ENCODE data around the gene B3GAT1.
A peak's percentile ranks its signal among the peaks of the same experiment; 100 is the strongest.

Gene B3GAT1

DNA sequence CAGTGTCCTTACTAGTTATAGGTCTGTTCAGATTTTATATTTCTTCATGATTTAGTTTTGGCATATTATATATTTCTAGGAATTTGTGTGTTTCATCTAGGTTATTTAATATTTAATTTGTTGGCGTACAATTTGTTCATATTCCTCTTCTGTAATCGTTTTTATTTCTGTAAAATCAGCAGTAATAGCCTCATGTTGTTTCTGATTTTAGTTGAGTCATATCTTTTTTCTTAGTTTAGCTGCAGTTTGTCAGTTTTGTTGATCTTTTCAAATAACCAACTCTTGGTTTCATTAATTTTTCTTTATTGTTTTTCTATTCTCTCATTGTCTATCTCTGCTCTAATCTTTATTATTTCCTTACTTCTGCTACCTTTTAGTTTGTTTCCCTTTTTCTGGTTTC lies 59.9 kb downstream of the B3GAT1 start:
- H3K4me2 ChIP-seq (ENCODE audit: low read length), result no peak overlapping the region
- H3K27me3 ChIP-seq (ENCODE audit: insufficient read depth, low read length, poor library complexity), result no peaks in the 10 kb centered on the region
- no peak overlapping the region for H2AK5ac ChIP-seq (ENCODE audit: low read length)
- H3K56ac ChIP-seq (ENCODE audit: low read length), result no peak overlapping the region
- no peak overlapping the region for H4K8ac ChIP-seq (ENCODE audit: low read depth, low read length)
- H3K18ac ChIP-seq (ENCODE audit: low read length), result no peak overlapping the region
- H3K27ac ChIP-seq (ENCODE audit: low read depth, low read length), result no peak overlapping the region
- peaks cover 2% of the 10 kb centered on the region for H3K4me1 ChIP-seq (ENCODE audit: control insufficient read depth, low read depth, low read length)
- H3K36me3 ChIP-seq (ENCODE audit: control insufficient read depth, insufficient read depth, low read length), result no peaks in the 10 kb centered on the region
- no peak overlapping the region for H2BK5ac ChIP-seq (ENCODE audit: low read length)
- DNase-seq, result no peak
- no peak overlapping the region for H3K9ac ChIP-seq (ENCODE audit: low read length)
- no peak overlapping the region for H3K23ac ChIP-seq (ENCODE audit: low read length)
- no peak overlapping the region for H3K4ac ChIP-seq (ENCODE audit: low read depth, low read length)
- H2BK15ac ChIP-seq (replicated peaks; ENCODE audit: low read depth), result no peak overlapping the region
- WGBS (ENCODE audit: extremely low coverage, insufficient coverage, low lambda C conversion rate), result no CpG with 5 or more reads among the region's 2 CpGs
- H2BK120ac ChIP-seq (ENCODE audit: low read depth, low read length), result no peak overlapping the region
- H3K4me3 ChIP-seq (ENCODE audit: low read length), result no peak overlapping the region
- H3K79me1 ChIP-seq (ENCODE audit: low read length), result no peaks in the 10 kb centered on the region
- no peaks in the 10 kb centered on the region for H3K79me2 ChIP-seq (ENCODE audit: control insufficient read depth, insufficient read depth, low read length)
- no peak overlapping the region for H4K5ac ChIP-seq (ENCODE audit: low read length)

DNA sequence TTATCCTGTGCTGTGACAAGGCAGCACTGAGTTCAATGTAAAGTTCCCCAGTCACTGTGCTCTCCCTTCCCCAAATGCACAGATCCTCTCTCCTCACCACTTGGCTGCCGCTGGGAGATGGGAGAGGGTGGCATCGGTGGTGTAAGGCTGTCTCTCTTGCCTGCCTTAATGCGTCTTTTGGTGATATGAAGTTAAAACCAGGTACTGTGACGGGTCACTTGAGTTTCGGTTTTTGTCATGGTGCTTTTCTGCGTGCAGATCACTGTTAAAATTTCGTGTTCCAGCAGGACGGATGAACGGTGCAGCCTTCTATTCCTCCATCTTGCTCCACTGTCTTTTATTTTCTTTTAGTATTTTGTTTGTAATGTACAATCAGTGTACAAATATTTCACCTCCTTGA lies 61.7 kb downstream of the B3GAT1 start:
- Histone ChIP-seq H3K36me3 (ENCODE audit: control insufficient read depth, insufficient read depth, low read length) (no peaks in the 10 kb centered on the region), H3K18ac (ENCODE audit: low read length) (no peak overlapping the region), H2AK5ac (ENCODE audit: low read length) (no peak overlapping the region), H3K27me3 (ENCODE audit: insufficient read depth, low read length, poor library complexity) (no peaks in the 10 kb centered on the region), H3K56ac (ENCODE audit: low read length) (no peak overlapping the region), H2BK5ac (ENCODE audit: low read length) (no peak overlapping the region), H2BK120ac (ENCODE audit: low read depth, low read length) (no peak overlapping the region), H3K23ac (ENCODE audit: low read length) (no peak overlapping the region), H4K8ac (ENCODE audit: low read depth, low read length) (no peak overlapping the region), H3K4ac (ENCODE audit: low read depth, low read length) (no peak overlapping the region), H4K5ac (ENCODE audit: low read length) (no peak overlapping the region), H3K4me3 (ENCODE audit: low read length) (no peak overlapping the region), H3K79me1 (ENCODE audit: low read length) (no peaks in the 10 kb centered on the region), H2BK15ac (replicated peaks; ENCODE audit: low read depth) (no peak overlapping the region), H3K79me2 (ENCODE audit: control insufficient read depth, insufficient read depth, low read length) (no peaks in the 10 kb centered on the region), H3K4me2 (ENCODE audit: low read length) (no peak overlapping the region), H3K4me1 (ENCODE audit: control insufficient read depth, low read depth, low read length) (peaks cover 2% of the 10 kb centered on the region), H3K9ac (ENCODE audit: low read length) (no peak overlapping the region), H3K27ac (ENCODE audit: low read depth, low read length) (no peak overlapping the region)
- WGBS (ENCODE audit: extremely low coverage, insufficient coverage, low lambda C conversion rate), result no CpG with 5 or more reads among the region's 9 CpGs
- no peak for DNase-seq

DNA sequence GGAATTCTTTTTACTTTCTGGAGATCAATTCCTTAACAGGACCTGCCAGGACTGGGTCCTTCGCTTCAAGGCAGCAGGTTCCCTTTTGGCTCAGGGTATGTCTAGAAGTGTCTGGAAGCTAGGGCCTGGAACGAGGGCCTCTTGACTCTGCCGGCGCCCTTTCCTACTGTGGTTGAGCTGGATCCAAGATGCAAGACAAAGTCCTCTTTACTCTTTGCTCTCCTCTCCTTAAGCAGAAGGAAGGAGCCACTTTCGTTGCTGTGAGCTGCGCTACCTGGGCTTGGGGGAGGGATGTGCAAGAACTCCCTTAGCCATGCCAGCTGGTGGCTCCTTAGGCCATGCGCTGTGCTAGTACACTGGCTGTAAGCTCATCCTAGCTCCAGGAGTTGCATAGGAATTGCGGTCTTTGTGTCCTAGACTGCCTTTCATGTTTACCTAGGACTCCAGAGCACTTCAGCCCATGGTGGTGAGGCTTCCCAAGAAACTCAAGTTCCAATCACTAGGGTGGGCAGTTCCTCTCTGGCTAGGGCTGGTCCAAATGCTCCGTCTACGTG lies 62.2 kb downstream of the B3GAT1 start:
- no peak overlapping the region for H2BK15ac ChIP-seq (replicated peaks; ENCODE audit: low read depth)

DNA sequence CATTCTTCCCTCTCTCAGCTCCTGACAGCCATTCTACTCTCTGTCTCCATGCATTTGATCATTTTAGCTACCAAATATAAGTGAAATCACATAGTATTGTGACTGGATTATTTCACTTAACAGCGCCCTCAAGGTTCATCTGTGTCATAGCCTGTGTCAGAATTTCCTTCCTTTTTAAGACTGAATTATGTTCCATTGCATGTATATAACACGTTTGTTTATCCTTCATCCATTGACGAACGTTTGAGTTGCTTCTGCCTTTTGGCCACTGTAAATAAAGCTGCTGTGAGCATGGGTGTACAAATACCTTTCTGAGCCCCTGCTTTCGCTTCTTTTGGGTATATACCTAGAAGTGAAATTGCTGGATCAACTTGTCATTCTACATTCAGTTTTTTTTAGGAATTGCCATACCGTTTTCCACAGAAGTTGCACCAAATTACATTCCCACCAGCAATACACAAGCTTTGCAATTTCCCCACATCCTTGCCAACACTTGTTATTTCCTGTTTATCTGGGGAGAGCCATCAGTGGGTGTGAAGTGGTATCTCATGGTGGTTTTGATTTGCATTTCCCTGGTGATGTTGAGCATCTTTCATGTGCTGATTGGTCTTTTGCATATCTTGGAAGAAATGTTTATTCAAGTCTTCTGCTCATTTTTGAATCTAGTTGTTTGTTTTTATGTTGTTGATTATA lies 62.8 kb downstream of the B3GAT1 start:
- Histone ChIP-seq H3K27me3 (ENCODE audit: insufficient read depth, low read length, poor library complexity) (no peaks in the 10 kb centered on the region), H3K18ac (ENCODE audit: low read length) (peak overlapping the region; percentile 44), H4K5ac (ENCODE audit: low read length) (no peak overlapping the region), H3K4me2 (ENCODE audit: low read length) (no peak overlapping the region), H3K4me1 (ENCODE audit: control insufficient read depth, low read depth, low read length) (peaks cover 2% of the 10 kb centered on the region), H3K36me3 (ENCODE audit: control insufficient read depth, insufficient read depth, low read length) (no peaks in the 10 kb centered on the region), H3K79me1 (ENCODE audit: low read length) (no peaks in the 10 kb centered on the region), H3K4me3 (ENCODE audit: low read length) (no peak overlapping the region), H4K8ac (ENCODE audit: low read depth, low read length) (no peak overlapping the region), H3K23ac (ENCODE audit: low read length) (no peak overlapping the region), H2BK15ac (replicated peaks; ENCODE audit: low read depth) (no peak overlapping the region), H3K56ac (ENCODE audit: low read length) (no peak overlapping the region), H2BK5ac (ENCODE audit: low read length) (no peak overlapping the region), H3K27ac (ENCODE audit: low read depth, low read length) (no peak overlapping the region), H2BK120ac (ENCODE audit: low read depth, low read length) (no peak overlapping the region), H3K79me2 (ENCODE audit: control insufficient read depth, insufficient read depth, low read length) (no peaks in the 10 kb centered on the region), H3K4ac (ENCODE audit: low read depth, low read length) (no peak overlapping the region), H2AK5ac (ENCODE audit: low read length) (no peak overlapping the region), H3K9ac (ENCODE audit: low read length) (no peak overlapping the region)
- peak; percentile 75 for DNase-seq
- no CpG with 5 or more reads among the region's 6 CpGs for WGBS (ENCODE audit: extremely low coverage, insufficient coverage, low lambda C conversion rate)

More for the DNA sequence above, 62.2 kb downstream of the B3GAT1 start:
- Histone ChIP-seq H3K4me2 (ENCODE audit: low read length) (no peak overlapping the region), H3K27ac (ENCODE audit: low read depth, low read length) (no peak overlapping the region), H4K5ac (ENCODE audit: low read length) (no peak overlapping the region), H3K36me3 (ENCODE audit: control insufficient read depth, insufficient read depth, low read length) (no peaks in the 10 kb centered on the region), H2BK5ac (ENCODE audit: low read length) (no peak overlapping the region), H3K4me3 (ENCODE audit: low read length) (no peak overlapping the region), H2AK5ac (ENCODE audit: low read length) (peak overlapping the region; percentile 61), H3K4me1 (ENCODE audit: control insufficient read depth, low read depth, low read length) (peaks cover 2% of the 10 kb centered on the region), H3K27me3 (ENCODE audit: insufficient read depth, low read length, poor library complexity) (no peaks in the 10 kb centered on the region), H3K79me2 (ENCODE audit: control insufficient read depth, insufficient read depth, low read length) (no peaks in the 10 kb centered on the region), H3K9ac (ENCODE audit: low read length) (no peak overlapping the region), H3K56ac (ENCODE audit: low read length) (peak overlapping the region; percentile 8), H2BK120ac (ENCODE audit: low read depth, low read length) (no peak overlapping the region), H3K4ac (ENCODE audit: low read depth, low read length) (no peak overlapping the region), H3K79me1 (ENCODE audit: low read length) (no peaks in the 10 kb centered on the region), H4K8ac (ENCODE audit: low read depth, low read length) (no peak overlapping the region), H3K23ac (ENCODE audit: low read length) (no peak overlapping the region), H3K18ac (ENCODE audit: low read length) (no peak overlapping the region)
- no CpG with 5 or more reads among the region's 10 CpGs for WGBS (ENCODE audit: extremely low coverage, insufficient coverage, low lambda C conversion rate)
- no peak for DNase-seq

DNA sequence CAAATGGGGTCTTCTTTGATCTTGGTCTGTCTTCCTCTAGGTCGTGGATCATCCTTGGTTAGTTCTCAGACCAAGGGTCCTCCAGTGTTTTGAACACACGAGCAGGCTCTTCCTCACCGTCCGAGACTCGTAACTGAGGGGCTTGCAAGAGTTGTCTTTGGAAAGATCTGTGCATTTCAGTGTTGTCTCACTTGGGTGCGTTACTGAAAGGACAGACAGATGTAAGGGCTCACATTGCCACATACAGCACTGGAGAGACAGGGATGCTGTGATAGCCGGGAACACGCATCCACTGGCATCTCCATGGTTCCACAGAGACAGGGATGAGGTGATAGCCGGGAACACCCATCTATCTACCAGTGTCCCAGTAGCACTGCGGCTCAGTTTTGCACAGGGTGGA lies 64.6 kb downstream of the B3GAT1 start:
- Histone ChIP-seq H3K18ac (ENCODE audit: low read length) (no peak overlapping the region), H3K56ac (ENCODE audit: low read length) (no peak overlapping the region), H4K5ac (ENCODE audit: low read length) (no peak overlapping the region), H2AK5ac (ENCODE audit: low read length) (no peak overlapping the region), H3K27ac (ENCODE audit: low read depth, low read length) (no peak overlapping the region), H3K4me3 (ENCODE audit: low read length) (no peak overlapping the region), H3K79me2 (ENCODE audit: control insufficient read depth, insufficient read depth, low read length) (no peaks in the 10 kb centered on the region), H3K9ac (ENCODE audit: low read length) (no peak overlapping the region), H3K4me2 (ENCODE audit: low read length) (no peak overlapping the region), H2BK15ac (replicated peaks; ENCODE audit: low read depth) (no peak overlapping the region), H3K23ac (ENCODE audit: low read length) (no peak overlapping the region), H3K4ac (ENCODE audit: low read depth, low read length) (no peak overlapping the region), H3K4me1 (ENCODE audit: control insufficient read depth, low read depth, low read length) (peaks cover 2% of the 10 kb centered on the region), H3K27me3 (ENCODE audit: insufficient read depth, low read length, poor library complexity) (no peaks in the 10 kb centered on the region), H3K79me1 (ENCODE audit: low read length) (no peaks in the 10 kb centered on the region), H2BK120ac (ENCODE audit: low read depth, low read length) (no peak overlapping the region), H2BK5ac (ENCODE audit: low read length) (no peak overlapping the region), H4K8ac (ENCODE audit: low read depth, low read length) (no peak overlapping the region), H3K36me3 (ENCODE audit: control insufficient read depth, insufficient read depth, low read length) (no peaks in the 10 kb centered on the region)
- no CpG with 5 or more reads among the region's 10 CpGs for WGBS (ENCODE audit: extremely low coverage, insufficient coverage, low lambda C conversion rate)
- DNase-seq, result no peak

DNA sequence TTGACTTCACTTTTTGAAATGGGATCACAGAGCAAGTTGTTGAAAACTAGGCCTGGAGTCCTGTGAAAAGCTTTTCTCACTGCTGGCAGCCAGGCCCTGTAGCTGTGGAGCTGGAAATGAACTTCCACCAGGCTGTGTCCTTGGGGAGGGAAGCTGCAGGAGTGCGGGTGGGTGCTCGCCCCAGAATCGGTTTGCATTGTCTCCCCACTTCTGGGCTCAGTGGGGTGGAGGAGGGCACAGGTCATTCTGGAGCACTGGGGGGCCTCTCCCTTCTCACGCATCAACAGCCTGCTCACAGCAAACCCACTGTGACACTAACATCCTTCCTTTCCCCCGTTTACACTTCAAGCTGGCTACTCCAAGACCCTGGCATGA lies 65.1 kb downstream of the B3GAT1 start:
- Histone ChIP-seq H3K56ac (ENCODE audit: low read length) (no peak overlapping the region), H3K27ac (ENCODE audit: low read depth, low read length) (no peak overlapping the region), H2BK5ac (ENCODE audit: low read length) (no peak overlapping the region), H3K4ac (ENCODE audit: low read depth, low read length) (no peak overlapping the region), H2BK120ac (ENCODE audit: low read depth, low read length) (no peak overlapping the region), H3K4me2 (ENCODE audit: low read length) (no peak overlapping the region), H4K5ac (ENCODE audit: low read length) (no peak overlapping the region), H2AK5ac (ENCODE audit: low read length) (no peak overlapping the region), H3K4me1 (ENCODE audit: control insufficient read depth, low read depth, low read length) (peaks cover 2% of the 10 kb centered on the region), H4K8ac (ENCODE audit: low read depth, low read length) (no peak overlapping the region), H3K4me3 (ENCODE audit: low read length) (no peak overlapping the region), H3K36me3 (ENCODE audit: control insufficient read depth, insufficient read depth, low read length) (no peaks in the 10 kb centered on the region), H3K9ac (ENCODE audit: low read length) (no peak overlapping the region), H3K79me2 (ENCODE audit: control insufficient read depth, insufficient read depth, low read length) (no peaks in the 10 kb centered on the region), H3K18ac (ENCODE audit: low read length) (no peak overlapping the region), H2BK15ac (replicated peaks; ENCODE audit: low read depth) (no peak overlapping the region), H3K79me1 (ENCODE audit: low read length) (no peaks in the 10 kb centered on the region), H3K23ac (ENCODE audit: low read length) (no peak overlapping the region), H3K27me3 (ENCODE audit: insufficient read depth, low read length, poor library complexity) (no peaks in the 10 kb centered on the region)
- no peak for DNase-seq
- no CpG with 5 or more reads among the region's 5 CpGs for WGBS (ENCODE audit: extremely low coverage, insufficient coverage, low lambda C conversion rate)
